Measurements from ENCODE around the gene ARAP1.

DNA sequence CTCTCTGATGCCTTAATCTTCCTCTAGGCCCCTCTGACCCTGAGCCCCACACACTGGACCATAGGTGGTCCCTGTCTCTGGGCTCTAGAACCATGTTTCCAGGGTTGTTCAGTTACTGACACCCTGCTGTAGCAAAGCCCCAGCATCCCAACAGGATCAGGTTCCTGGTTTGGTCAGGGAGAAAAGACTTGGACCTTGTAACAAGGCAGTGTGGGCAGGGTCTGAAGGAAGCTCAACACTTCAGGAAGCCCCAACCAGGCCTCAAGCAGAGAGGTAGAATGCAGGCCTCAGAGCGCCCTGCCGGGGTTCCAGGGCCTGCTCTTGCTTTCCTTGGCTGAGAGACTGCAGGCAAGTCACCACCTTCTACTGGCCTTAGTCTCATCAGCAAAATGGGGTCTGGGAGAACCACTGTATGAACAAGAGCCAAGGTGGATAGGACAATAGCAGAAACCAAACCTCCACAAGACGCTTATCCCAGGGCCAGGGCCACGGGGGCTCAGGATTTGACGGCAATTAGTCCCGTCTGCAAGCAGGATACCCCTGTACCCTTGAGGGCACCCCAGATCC, 4.8 kb downstream of the ARAP1 start:
- TF ChIP-seq, protein P1, sequence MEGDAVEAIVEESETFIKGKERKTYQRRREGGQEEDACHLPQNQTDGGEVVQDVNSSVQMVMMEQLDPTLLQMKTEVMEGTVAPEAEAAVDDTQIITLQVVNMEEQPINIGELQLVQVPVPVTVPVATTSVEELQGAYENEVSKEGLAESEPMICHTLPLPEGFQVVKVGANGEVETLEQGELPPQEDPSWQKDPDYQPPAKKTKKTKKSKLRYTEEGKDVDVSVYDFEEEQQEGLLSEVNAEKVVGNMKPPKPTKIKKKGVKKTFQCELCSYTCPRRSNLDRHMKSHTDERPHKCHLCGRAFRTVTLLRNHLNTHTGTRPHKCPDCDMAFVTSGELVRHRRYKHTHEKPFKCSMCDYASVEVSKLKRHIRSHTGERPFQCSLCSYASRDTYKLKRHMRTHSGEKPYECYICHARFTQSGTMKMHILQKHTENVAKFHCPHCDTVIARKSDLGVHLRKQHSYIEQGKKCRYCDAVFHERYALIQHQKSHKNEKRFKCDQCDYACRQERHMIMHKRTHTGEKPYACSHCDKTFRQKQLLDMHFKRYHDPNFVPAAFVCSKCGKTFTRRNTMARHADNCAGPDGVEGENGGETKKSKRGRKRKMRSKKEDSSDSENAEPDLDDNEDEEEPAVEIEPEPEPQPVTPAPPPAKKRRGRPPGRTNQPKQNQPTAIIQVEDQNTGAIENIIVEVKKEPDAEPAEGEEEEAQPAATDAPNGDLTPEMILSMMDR (IDR thresholded peaks at IDR 0.05) = no peak
- no peak for TF ChIP-seq EZH2phosphoT487 (IDR thresholded peaks at IDR 0.05)
